SK-N-MC (cell line): ENCODE results near the gene FLRT2.

Source experiments
- EZH2 ChIP-seq: fragments of 200-600 bp; sonication (generic); IDR thresholded peaks from one replicate; pipeline ENCODE4 v1.6.1; 2017; ENCODE audit warnings: antibody characterized with exemption
- POLR2AphosphoS5 ChIP-seq: IDR thresholded peaks from 2 replicates; pipeline ENCODE4 v1.6.1; 2012; ENCODE audit warnings: mild to moderate bottlenecking, low read depth, low read length, borderline replicate concordance

- TF ChIP-seq POLR2AphosphoS5, result no peak
- TF ChIP-seq EZH2, result no peak
These were observed 60.8 kb downstream of the FLRT2 start for GRCh38 chr14:85590784-85591183.
